Measurements from ENCODE around the gene BAZ1B. TPM values are rescaled to one million over a fixed set of nuclear protein-coding genes. Genes with fewer than 3 reads are reported as not detected.

BAZ1B gene
- total and polyA plus RNA-seq, 9 of the 15 experiments (the other 6 are each of a cell fraction or from before 2014, with no cell fraction given), result 15.0 to 134 (median 79.5) TPM

DNA sequence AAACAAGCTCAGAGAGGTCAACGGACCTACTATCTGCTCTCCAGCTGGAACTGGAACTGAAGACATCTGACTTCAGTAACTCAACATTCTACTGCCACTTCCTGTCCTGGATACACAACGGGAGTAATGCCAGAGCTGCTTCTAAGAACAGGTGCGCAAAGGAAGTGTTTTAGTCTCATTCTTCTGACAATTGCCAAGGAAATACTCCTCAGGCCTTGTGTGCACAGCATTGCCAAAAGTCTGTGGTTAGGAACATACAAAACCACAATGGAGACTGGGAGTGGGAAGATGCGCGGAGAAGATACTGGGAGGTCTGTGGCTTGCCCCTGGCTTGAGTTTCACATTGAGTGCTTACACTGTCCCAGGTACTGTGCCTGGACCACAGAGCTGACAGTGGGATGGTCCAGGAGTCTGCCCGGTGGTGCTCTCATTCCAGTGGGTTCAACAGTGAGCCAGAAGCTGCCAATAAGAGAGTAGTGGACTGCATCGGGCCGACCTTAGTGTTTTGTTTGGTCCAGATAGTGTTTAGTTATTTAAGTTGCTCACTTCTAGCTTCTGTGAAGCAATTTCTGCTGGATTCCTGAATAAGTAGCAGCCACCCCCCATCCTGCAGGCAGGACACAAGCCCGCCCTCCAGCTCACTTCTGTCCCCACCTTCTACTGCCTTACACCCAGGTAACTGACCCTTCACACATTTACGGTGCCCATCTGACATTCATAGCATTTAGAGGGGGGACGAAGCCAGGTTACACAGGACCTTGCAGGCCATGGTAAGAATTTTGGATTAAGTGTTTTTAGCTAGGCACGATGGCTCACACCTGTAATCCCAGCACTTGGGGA, 46.0 kb upstream of the BAZ1B start (continued):
- TF ChIP-seq, protein P1, sequence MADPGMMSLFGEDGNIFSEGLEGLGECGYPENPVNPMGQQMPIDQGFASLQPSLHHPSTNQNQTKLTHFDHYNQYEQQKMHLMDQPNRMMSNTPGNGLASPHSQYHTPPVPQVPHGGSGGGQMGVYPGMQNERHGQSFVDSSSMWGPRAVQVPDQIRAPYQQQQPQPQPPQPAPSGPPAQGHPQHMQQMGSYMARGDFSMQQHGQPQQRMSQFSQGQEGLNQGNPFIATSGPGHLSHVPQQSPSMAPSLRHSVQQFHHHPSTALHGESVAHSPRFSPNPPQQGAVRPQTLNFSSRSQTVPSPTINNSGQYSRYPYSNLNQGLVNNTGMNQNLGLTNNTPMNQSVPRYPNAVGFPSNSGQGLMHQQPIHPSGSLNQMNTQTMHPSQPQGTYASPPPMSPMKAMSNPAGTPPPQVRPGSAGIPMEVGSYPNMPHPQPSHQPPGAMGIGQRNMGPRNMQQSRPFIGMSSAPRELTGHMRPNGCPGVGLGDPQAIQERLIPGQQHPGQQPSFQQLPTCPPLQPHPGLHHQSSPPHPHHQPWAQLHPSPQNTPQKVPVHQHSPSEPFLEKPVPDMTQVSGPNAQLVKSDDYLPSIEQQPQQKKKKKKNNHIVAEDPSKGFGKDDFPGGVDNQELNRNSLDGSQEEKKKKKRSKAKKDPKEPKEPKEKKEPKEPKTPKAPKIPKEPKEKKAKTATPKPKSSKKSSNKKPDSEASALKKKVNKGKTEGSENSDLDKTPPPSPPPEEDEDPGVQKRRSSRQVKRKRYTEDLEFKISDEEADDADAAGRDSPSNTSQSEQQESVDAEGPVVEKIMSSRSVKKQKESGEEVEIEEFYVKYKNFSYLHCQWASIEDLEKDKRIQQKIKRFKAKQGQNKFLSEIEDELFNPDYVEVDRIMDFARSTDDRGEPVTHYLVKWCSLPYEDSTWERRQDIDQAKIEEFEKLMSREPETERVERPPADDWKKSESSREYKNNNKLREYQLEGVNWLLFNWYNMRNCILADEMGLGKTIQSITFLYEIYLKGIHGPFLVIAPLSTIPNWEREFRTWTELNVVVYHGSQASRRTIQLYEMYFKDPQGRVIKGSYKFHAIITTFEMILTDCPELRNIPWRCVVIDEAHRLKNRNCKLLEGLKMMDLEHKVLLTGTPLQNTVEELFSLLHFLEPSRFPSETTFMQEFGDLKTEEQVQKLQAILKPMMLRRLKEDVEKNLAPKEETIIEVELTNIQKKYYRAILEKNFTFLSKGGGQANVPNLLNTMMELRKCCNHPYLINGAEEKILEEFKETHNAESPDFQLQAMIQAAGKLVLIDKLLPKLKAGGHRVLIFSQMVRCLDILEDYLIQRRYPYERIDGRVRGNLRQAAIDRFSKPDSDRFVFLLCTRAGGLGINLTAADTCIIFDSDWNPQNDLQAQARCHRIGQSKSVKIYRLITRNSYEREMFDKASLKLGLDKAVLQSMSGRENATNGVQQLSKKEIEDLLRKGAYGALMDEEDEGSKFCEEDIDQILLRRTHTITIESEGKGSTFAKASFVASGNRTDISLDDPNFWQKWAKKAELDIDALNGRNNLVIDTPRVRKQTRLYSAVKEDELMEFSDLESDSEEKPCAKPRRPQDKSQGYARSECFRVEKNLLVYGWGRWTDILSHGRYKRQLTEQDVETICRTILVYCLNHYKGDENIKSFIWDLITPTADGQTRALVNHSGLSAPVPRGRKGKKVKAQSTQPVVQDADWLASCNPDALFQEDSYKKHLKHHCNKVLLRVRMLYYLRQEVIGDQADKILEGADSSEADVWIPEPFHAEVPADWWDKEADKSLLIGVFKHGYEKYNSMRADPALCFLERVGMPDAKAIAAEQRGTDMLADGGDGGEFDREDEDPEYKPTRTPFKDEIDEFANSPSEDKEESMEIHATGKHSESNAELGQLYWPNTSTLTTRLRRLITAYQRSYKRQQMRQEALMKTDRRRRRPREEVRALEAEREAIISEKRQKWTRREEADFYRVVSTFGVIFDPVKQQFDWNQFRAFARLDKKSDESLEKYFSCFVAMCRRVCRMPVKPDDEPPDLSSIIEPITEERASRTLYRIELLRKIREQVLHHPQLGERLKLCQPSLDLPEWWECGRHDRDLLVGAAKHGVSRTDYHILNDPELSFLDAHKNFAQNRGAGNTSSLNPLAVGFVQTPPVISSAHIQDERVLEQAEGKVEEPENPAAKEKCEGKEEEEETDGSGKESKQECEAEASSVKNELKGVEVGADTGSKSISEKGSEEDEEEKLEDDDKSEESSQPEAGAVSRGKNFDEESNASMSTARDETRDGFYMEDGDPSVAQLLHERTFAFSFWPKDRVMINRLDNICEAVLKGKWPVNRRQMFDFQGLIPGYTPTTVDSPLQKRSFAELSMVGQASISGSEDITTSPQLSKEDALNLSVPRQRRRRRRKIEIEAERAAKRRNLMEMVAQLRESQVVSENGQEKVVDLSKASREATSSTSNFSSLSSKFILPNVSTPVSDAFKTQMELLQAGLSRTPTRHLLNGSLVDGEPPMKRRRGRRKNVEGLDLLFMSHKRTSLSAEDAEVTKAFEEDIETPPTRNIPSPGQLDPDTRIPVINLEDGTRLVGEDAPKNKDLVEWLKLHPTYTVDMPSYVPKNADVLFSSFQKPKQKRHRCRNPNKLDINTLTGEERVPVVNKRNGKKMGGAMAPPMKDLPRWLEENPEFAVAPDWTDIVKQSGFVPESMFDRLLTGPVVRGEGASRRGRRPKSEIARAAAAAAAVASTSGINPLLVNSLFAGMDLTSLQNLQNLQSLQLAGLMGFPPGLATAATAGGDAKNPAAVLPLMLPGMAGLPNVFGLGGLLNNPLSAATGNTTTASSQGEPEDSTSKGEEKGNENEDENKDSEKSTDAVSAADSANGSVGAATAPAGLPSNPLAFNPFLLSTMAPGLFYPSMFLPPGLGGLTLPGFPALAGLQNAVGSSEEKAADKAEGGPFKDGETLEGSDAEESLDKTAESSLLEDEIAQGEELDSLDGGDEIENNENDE (IDR thresholded peaks at IDR 0.05; ENCODE audit: low read depth, low read length), result peak; percentile 45
- TF ChIP-seq TEAD2 (tag; IDR thresholded peaks at IDR 0.05), result no peak
- no peak for TF ChIP-seq CBFA2T2 (conservative IDR thresholded peaks at IDR 0.05)
- no peak for TF ChIP-seq ZC3H11A (IDR thresholded peaks at IDR 0.05; ENCODE audit: low read depth, low read length)
- TF ChIP-seq POLR2AphosphoS5 (IDR thresholded peaks at IDR 0.05; ENCODE audit: control insufficient read depth, insufficient read depth, low read depth, low read length), result 0 out of 2 replicates have a peak, but pooled peaks have one; percentile 12
- no peak for TF ChIP-seq ZNF253 (CRISPR knock-in tag; conservative IDR thresholded peaks at IDR 0.05)
- TF ChIP-seq ZNF282 (CRISPR knock-in tag; IDR thresholded peaks at IDR 0.05), result no peak
- TF ChIP-seq MAZ (CRISPR knock-in tag; conservative IDR thresholded peaks at IDR 0.05 in 1 of 2, IDR thresholded peaks at IDR 0.05 in 1 of 2), result 0 out of 4 replicates have a peak, but pooled peaks of 1 of the 2 experiments have one; percentile 16
- TF ChIP-seq, protein P2, sequence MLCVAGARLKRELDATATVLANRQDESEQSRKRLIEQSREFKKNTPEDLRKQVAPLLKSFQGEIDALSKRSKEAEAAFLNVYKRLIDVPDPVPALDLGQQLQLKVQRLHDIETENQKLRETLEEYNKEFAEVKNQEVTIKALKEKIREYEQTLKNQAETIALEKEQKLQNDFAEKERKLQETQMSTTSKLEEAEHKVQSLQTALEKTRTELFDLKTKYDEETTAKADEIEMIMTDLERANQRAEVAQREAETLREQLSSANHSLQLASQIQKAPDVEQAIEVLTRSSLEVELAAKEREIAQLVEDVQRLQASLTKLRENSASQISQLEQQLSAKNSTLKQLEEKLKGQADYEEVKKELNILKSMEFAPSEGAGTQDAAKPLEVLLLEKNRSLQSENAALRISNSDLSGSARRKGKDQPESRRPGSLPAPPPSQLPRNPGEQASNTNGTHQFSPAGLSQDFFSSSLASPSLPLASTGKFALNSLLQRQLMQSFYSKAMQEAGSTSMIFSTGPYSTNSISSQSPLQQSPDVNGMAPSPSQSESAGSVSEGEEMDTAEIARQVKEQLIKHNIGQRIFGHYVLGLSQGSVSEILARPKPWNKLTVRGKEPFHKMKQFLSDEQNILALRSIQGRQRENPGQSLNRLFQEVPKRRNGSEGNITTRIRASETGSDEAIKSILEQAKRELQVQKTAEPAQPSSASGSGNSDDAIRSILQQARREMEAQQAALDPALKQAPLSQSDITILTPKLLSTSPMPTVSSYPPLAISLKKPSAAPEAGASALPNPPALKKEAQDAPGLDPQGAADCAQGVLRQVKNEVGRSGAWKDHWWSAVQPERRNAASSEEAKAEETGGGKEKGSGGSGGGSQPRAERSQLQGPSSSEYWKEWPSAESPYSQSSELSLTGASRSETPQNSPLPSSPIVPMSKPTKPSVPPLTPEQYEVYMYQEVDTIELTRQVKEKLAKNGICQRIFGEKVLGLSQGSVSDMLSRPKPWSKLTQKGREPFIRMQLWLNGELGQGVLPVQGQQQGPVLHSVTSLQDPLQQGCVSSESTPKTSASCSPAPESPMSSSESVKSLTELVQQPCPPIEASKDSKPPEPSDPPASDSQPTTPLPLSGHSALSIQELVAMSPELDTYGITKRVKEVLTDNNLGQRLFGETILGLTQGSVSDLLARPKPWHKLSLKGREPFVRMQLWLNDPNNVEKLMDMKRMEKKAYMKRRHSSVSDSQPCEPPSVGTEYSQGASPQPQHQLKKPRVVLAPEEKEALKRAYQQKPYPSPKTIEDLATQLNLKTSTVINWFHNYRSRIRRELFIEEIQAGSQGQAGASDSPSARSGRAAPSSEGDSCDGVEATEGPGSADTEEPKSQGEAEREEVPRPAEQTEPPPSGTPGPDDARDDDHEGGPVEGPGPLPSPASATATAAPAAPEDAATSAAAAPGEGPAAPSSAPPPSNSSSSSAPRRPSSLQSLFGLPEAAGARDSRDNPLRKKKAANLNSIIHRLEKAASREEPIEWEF (CRISPR knock-in tag; IDR thresholded peaks at IDR 0.05), result no peak
